ENCODE measurements around the gene C2CD2.

GRCh38 chr21:41925767-41926116, 28.1 kb downstream of the C2CD2 start:
- TF ChIP-seq EZH2 (IDR thresholded peaks at IDR 0.05; ENCODE audit: borderline replicate concordance, insufficient read depth, low read depth, low read length, poor library complexity, severe bottlenecking), result no peak
- TF ChIP-seq, protein P1, sequence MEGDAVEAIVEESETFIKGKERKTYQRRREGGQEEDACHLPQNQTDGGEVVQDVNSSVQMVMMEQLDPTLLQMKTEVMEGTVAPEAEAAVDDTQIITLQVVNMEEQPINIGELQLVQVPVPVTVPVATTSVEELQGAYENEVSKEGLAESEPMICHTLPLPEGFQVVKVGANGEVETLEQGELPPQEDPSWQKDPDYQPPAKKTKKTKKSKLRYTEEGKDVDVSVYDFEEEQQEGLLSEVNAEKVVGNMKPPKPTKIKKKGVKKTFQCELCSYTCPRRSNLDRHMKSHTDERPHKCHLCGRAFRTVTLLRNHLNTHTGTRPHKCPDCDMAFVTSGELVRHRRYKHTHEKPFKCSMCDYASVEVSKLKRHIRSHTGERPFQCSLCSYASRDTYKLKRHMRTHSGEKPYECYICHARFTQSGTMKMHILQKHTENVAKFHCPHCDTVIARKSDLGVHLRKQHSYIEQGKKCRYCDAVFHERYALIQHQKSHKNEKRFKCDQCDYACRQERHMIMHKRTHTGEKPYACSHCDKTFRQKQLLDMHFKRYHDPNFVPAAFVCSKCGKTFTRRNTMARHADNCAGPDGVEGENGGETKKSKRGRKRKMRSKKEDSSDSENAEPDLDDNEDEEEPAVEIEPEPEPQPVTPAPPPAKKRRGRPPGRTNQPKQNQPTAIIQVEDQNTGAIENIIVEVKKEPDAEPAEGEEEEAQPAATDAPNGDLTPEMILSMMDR (IDR thresholded peaks at IDR 0.05), result no peak
